Mesendoderm (in vitro differentiated cells): Measurements from ENCODE around the gene ACR.

ENCODE experiments used
- DNase-seq: peaks from one replicate; pipeline ENCODE4 v3.0.0; 2013
- H2AK5ac ChIP-seq: 2 replicates; pipeline ENCODE4 v1.6.1; 2013; ENCODE audit warnings: low read length, inconsistent platforms
- H2BK120ac ChIP-seq: 2 replicates; pipeline ENCODE4 v1.6.1; 2013; ENCODE audit warnings: low read depth, mild to moderate bottlenecking, low read length, moderate library complexity, mixed read lengths
- H2BK15ac ChIP-seq: replicated peaks from 2 replicates; pipeline ENCODE4 v1.6.1; 2013; ENCODE audit warnings: low read depth, mild to moderate bottlenecking, moderate library complexity
- H2BK5ac ChIP-seq: 2 replicates; pipeline ENCODE4 v1.6.1; 2013; ENCODE audit warnings: low read length, inconsistent platforms
- H3K18ac ChIP-seq: 2 replicates; pipeline ENCODE4 v1.6.1; 2013; ENCODE audit warnings: mild to moderate bottlenecking, low read length, mixed read lengths
- H3K23ac ChIP-seq: one replicate; pipeline ENCODE4 v1.6.1; 2013; ENCODE audit warnings: low read length
- H3K27ac ChIP-seq: 2 replicates; pipeline ENCODE4 v1.5.1; 2013; ENCODE audit warnings: low read depth, mild to moderate bottlenecking, inconsistent platforms, low read length, moderate library complexity
- H3K27me3 ChIP-seq: 2 replicates; pipeline ENCODE4 v1.6.1; 2013; ENCODE audit warnings: low read length, control low read depth, mild to moderate bottlenecking, inconsistent platforms; ENCODE audit not compliant: insufficient read depth, poor library complexity
- H3K36me3 ChIP-seq: 2 replicates; pipeline ENCODE4 v1.6.1; 2013; ENCODE audit warnings: low read length, inconsistent platforms; ENCODE audit not compliant: control insufficient read depth, insufficient read depth
- H3K4ac ChIP-seq: one replicate; pipeline ENCODE4 v1.6.1; 2013; ENCODE audit warnings: low read depth, mild to moderate bottlenecking, low read length, moderate library complexity
- H3K4me1 ChIP-seq: 2 replicates; pipeline ENCODE4 v1.6.1; 2013; ENCODE audit warnings: low read depth, low read length, inconsistent platforms; ENCODE audit not compliant: control insufficient read depth
- H3K4me2 ChIP-seq: 2 replicates; pipeline ENCODE4 v1.6.1; 2013; ENCODE audit warnings: low read length
- H3K4me3 ChIP-seq: 2 replicates; pipeline ENCODE4 v1.5.1; 2013; ENCODE audit warnings: mild to moderate bottlenecking, low read length
- H3K56ac ChIP-seq: one replicate; pipeline ENCODE4 v1.6.1; 2013; ENCODE audit warnings: low read length
- H3K79me1 ChIP-seq: 2 replicates; pipeline ENCODE4 v1.6.1; 2013; ENCODE audit warnings: low read length, inconsistent platforms
- H3K79me2 ChIP-seq: 2 replicates; pipeline ENCODE4 v1.6.1; 2013; ENCODE audit warnings: mild to moderate bottlenecking, low read length; ENCODE audit not compliant: control insufficient read depth, insufficient read depth
- H3K9ac ChIP-seq: 2 replicates; pipeline ENCODE4 v1.6.1; 2013; ENCODE audit warnings: low read length, inconsistent platforms
- H4K5ac ChIP-seq: one replicate; pipeline ENCODE4 v1.6.1; 2013; ENCODE audit warnings: low read length
- H4K8ac ChIP-seq: one replicate; pipeline ENCODE4 v1.6.1; 2013; ENCODE audit warnings: low read depth, mild to moderate bottlenecking, control low read depth, low read length, moderate library complexity
- WGBS: extraction: QIAGEN DNeasy Blood & Tissue Kit; methylation state at CpG from one replicate; pipeline ENCODE4 v1.1.7; 2013; ENCODE audit warnings: low lambda C conversion rate, missing lambda C conversion rate; ENCODE audit not compliant: insufficient coverage; ENCODE audit errors: extremely low coverage; 5-methylcytosine and 5-hydroxymethylcytosine counted together

Gene ACR

GRCh38 chr22:50722048-50722701 lies 15.8 kb upstream of the ACR start:
- no peaks in the 10 kb centered on the region for H3K4me1 ChIP-seq
- H3K27ac ChIP-seq, result no peak overlapping the region
- H3K18ac ChIP-seq, result no peak overlapping the region
- H3K56ac ChIP-seq, result no peak overlapping the region
- no peak overlapping the region for H2BK15ac ChIP-seq
- no peak overlapping the region for H3K4ac ChIP-seq
- DNase-seq, result no peak
- H3K79me1 ChIP-seq, result no peaks in the 10 kb centered on the region
- no peak overlapping the region for H4K8ac ChIP-seq
- no peaks in the 10 kb centered on the region for H3K79me2 ChIP-seq
- no peak overlapping the region for H2BK5ac ChIP-seq
- WGBS, result no CpG with 5 or more reads among the region's 33 CpGs
- H3K4me2 ChIP-seq, result no peak overlapping the region
- no peak overlapping the region for H2AK5ac ChIP-seq
- H3K23ac ChIP-seq, result no peak overlapping the region
- no peaks in the 10 kb centered on the region for H3K36me3 ChIP-seq
- H3K4me3 ChIP-seq, result no peak overlapping the region
- H4K5ac ChIP-seq, result no peak overlapping the region
- peaks cover 23% of the 10 kb centered on the region for H3K27me3 ChIP-seq
- H2BK120ac ChIP-seq, result no peak overlapping the region
- H3K9ac ChIP-seq, result no peak overlapping the region

DNA sequence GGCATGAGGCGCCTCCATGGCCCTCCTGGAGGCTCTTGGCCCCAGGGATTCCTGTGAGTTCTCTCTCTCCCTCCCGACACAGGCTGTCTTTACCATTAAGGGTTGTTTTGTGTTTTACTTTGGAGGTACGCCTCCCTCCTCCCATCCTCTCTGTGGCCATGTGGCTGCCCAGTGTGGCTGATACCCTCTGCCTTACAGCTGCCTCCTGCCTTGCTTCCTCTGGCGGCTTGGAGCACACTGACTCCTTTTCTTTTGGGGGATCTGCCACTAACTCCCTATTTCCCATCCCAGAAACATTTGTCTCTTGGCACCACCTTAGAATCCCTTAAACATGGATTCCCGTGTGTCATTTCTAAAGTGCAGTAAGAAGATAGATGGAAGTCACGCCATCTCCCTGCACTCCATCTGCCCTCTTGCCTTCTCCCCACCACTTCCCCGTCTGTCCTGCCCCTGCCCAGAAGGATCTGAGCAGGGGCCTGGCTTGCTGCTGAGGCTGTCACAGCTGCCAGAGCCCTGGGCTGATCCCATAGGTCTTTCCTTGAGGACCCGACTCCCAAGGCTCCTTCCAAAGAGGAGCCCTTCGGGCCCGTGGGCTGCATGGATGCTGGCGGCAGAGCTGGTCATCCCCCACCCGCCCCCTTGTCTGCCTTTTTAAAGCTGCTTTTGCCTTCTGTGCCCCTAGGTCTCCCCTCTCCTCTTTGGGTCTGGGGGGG lies 15.1 kb upstream of the ACR start:
- Histone ChIP-seq H4K8ac (no peak overlapping the region), H3K79me1 (no peaks in the 10 kb centered on the region), H3K4me3 (no peak overlapping the region), H4K5ac (no peak overlapping the region), H3K4me1 (no peaks in the 10 kb centered on the region), H2BK120ac (no peak overlapping the region), H2BK15ac (no peak overlapping the region), H2BK5ac (no peak overlapping the region), H3K4me2 (no peak overlapping the region), H3K23ac (no peak overlapping the region), H3K36me3 (no peaks in the 10 kb centered on the region), H3K56ac (no peak overlapping the region), H3K79me2 (no peaks in the 10 kb centered on the region), H3K27ac (no peak overlapping the region), H3K9ac (no peak overlapping the region), H3K18ac (no peak overlapping the region), H3K4ac (no peak overlapping the region), H3K27me3 (peaks cover 23% of the 10 kb centered on the region), H2AK5ac (no peak overlapping the region)
- no CpG with 5 or more reads among the region's 12 CpGs for WGBS
- no peak for DNase-seq

- Histone ChIP-seq H3K4me2 (no peak overlapping the region), H3K23ac (no peak overlapping the region), H4K5ac (no peak overlapping the region), H3K27ac (no peak overlapping the region), H3K18ac (no peak overlapping the region), H2BK15ac (no peak overlapping the region), H3K9ac (no peak overlapping the region), H2AK5ac (no peak overlapping the region), H2BK120ac (no peak overlapping the region), H3K4me1 (no peaks in the 10 kb centered on the region), H3K56ac (no peak overlapping the region), H3K4ac (no peak overlapping the region), H3K4me3 (no peak overlapping the region), H2BK5ac (no peak overlapping the region), H3K27me3 (peaks cover 19% of the 10 kb centered on the region), H4K8ac (no peak overlapping the region), H3K79me2 (no peaks in the 10 kb centered on the region), H3K79me1 (no peaks in the 10 kb centered on the region), H3K36me3 (no peaks in the 10 kb centered on the region)
- no peak for DNase-seq
- WGBS, result no CpG with 5 or more reads among the region's 7 CpGs
Observed at GRCh38 chr22:50723991-50724390, 14.0 kb upstream of the ACR start.

- Histone ChIP-seq H4K8ac (no peak overlapping the region), H3K4me2 (no peak overlapping the region), H3K56ac (no peak overlapping the region), H3K27me3 (peaks cover 13% of the 10 kb centered on the region), H3K4me1 (no peaks in the 10 kb centered on the region), H3K36me3 (no peaks in the 10 kb centered on the region), H3K79me1 (no peaks in the 10 kb centered on the region), H3K4ac (no peak overlapping the region), H3K23ac (no peak overlapping the region), H3K27ac (no peak overlapping the region), H2AK5ac (no peak overlapping the region), H2BK5ac (no peak overlapping the region), H3K4me3 (no peak overlapping the region), H2BK120ac (no peak overlapping the region), H2BK15ac (no peak overlapping the region), H3K79me2 (no peaks in the 10 kb centered on the region), H3K18ac (no peak overlapping the region), H4K5ac (no peak overlapping the region), H3K9ac (no peak overlapping the region)
- DNase-seq, result no peak
- WGBS, result no CpG with 5 or more reads among the region's 8 CpGs
Observed at GRCh38 chr22:50724616-50725015, 13.4 kb upstream of the ACR start.

GRCh38 chr22:50725597-50725996 lies 12.4 kb upstream of the ACR start:
- no peak overlapping the region for H2AK5ac ChIP-seq
- no peaks in the 10 kb centered on the region for H3K79me1 ChIP-seq
- no CpG with 5 or more reads among the region's 7 CpGs for WGBS
- H3K23ac ChIP-seq, result no peak overlapping the region
- H4K5ac ChIP-seq, result no peak overlapping the region
- no peak overlapping the region for H3K9ac ChIP-seq
- H3K79me2 ChIP-seq, result no peaks in the 10 kb centered on the region
- H3K56ac ChIP-seq, result no peak overlapping the region
- H3K27ac ChIP-seq, result no peak overlapping the region
- no peaks in the 10 kb centered on the region for H3K4me1 ChIP-seq
- H3K4me3 ChIP-seq, result no peak overlapping the region
- H3K18ac ChIP-seq, result no peak overlapping the region
- no peak for DNase-seq
- no peaks in the 10 kb centered on the region for H3K36me3 ChIP-seq
- H2BK15ac ChIP-seq, result no peak overlapping the region
- H2BK5ac ChIP-seq, result no peak overlapping the region
- no peak overlapping the region for H4K8ac ChIP-seq
- H3K4me2 ChIP-seq, result no peak overlapping the region
- no peak overlapping the region for H2BK120ac ChIP-seq
- no peak overlapping the region for H3K4ac ChIP-seq
- H3K27me3 ChIP-seq, result peaks cover 10% of the 10 kb centered on the region
